DOHH2 (cell line): ENCODE results near the gene EXOC3L1.

Experiments used
- H3F3A ChIP-seq: fragments of 200-600 bp; sonication (generic), shearing (Covaris generic); 2 replicates; pipeline ENCODE4 v1.6.0; 2016; ENCODE audit warnings: antibody characterized with exemption, mild to moderate bottlenecking; ENCODE audit not compliant: control insufficient read depth, insufficient read depth
- H3K27ac ChIP-seq: fragments of 200-600 bp; sonication (generic); 2 replicates; pipeline ENCODE4 v1.5.1; 2014; ENCODE audit warnings: low read depth, mild to moderate bottlenecking, low read length, moderate library complexity
- H3K27me3 ChIP-seq: fragments of 200-600 bp; sonication (generic); 2 replicates; pipeline ENCODE4 v1.6.1; 2014; ENCODE audit warnings: mild to moderate bottlenecking, low read length, mixed read lengths; ENCODE audit not compliant: control insufficient read depth
- H3K36me3 ChIP-seq: fragments of 200-600 bp; sonication (generic); 2 replicates; pipeline ENCODE4 v1.6.1; 2014; ENCODE audit warnings: mild to moderate bottlenecking, low read length, moderate library complexity, mixed read lengths; ENCODE audit not compliant: control insufficient read depth
- H3K4me1 ChIP-seq: fragments of 200-600 bp; sonication (generic); 2 replicates; pipeline ENCODE4 v1.6.1; 2014; ENCODE audit warnings: mild to moderate bottlenecking, low read length, mixed read lengths; ENCODE audit not compliant: control insufficient read depth
- H3K4me2 ChIP-seq: fragments of 200-600 bp; sonication (generic); 2 replicates; pipeline ENCODE4 v1.6.0; 2014; ENCODE audit warnings: mild to moderate bottlenecking, low read length, moderate library complexity
- H3K4me3 ChIP-seq: fragments of 200-600 bp; sonication (generic); 2 replicates; pipeline ENCODE4 v1.5.1; 2014; ENCODE audit warnings: mild to moderate bottlenecking, low read length, mixed read lengths
- H3K79me2 ChIP-seq: fragments of 200-600 bp; sonication (generic); 2 replicates; pipeline ENCODE4 v1.6.1; 2014; ENCODE audit warnings: mild to moderate bottlenecking, low read length, mixed read lengths; ENCODE audit not compliant: control insufficient read depth
- H3K9me2 ChIP-seq: fragments of 200-600 bp; sonication (generic); replicated peaks from 2 replicates; pipeline ENCODE4 v1.6.1; 2014; ENCODE audit warnings: mild to moderate bottlenecking, low read length, mixed read lengths; ENCODE audit not compliant: control insufficient read depth
- H3K9me3 ChIP-seq: fragments of 200-600 bp; sonication (generic); 2 replicates; pipeline ENCODE4 v1.6.1; 2014; ENCODE audit warnings: antibody characterized with exemption, low read length, mixed read lengths; ENCODE audit not compliant: control insufficient read depth, insufficient read depth
- H4K20me1 ChIP-seq: fragments of 200-600 bp; sonication (generic); 2 replicates; pipeline ENCODE4 v1.6.0; 2014; ENCODE audit warnings: low read depth, mild to moderate bottlenecking, antibody characterized with exemption, low read length, moderate library complexity; ENCODE audit not compliant: control insufficient read depth, insufficient read depth
- CTCF ChIP-seq: fragments of 200-600 bp; sonication (generic); IDR thresholded peaks from one replicate; pipeline ENCODE4 v1.5.1; 2014; ENCODE audit warnings: antibody characterized with exemption, mild to moderate bottlenecking, low read depth, low read length; ENCODE audit not compliant: poor library complexity, severe bottlenecking
- EZH2phosphoT487 ChIP-seq: fragments of 200-600 bp; sonication (generic); IDR thresholded peaks from 2 replicates; pipeline ENCODE4 v1.6.1; 2017; ENCODE audit warnings: borderline replicate concordance, mild to moderate bottlenecking, antibody characterized with exemption, low read length, moderate library complexity, mixed read lengths

The EXOC3L1 gene

GRCh38 chr16:67157892-67158635 lies 31.9 kb downstream of the EXOC3L1 start:
- Histone ChIP-seq H3K4me3 (peak overlapping the region; percentile 90), H3K9me3 (no peaks in the 10 kb centered on the region), H3K27me3 (peaks cover 25% of the 10 kb centered on the region), H3K4me2 (peak overlapping the region; percentile 93), H4K20me1 (peaks cover 13% of the 10 kb centered on the region; the same call in 1 of the 2 replicates), H3K27ac (no peak overlapping the region), H3K36me3 (no peaks in the 10 kb centered on the region), H3K79me2 (no peaks in the 10 kb centered on the region), H3K9me2 (no peaks in the 10 kb centered on the region), H3F3A (peaks cover 13% of the 10 kb centered on the region), H3K4me1 (peaks cover 36% of the 10 kb centered on the region)
- TF ChIP-seq EZH2phosphoT487, result no peak
- TF ChIP-seq CTCF, result no peak

GRCh38 chr16:67157106-67157748 lies 32.7 kb downstream of the EXOC3L1 start:
- Histone ChIP-seq H3K36me3 (no peaks in the 10 kb centered on the region), H4K20me1 (peaks cover 9% of the 10 kb centered on the region; the same call in 1 of the 2 replicates), H3F3A (peaks cover 13% of the 10 kb centered on the region), H3K4me1 (peaks cover 31% of the 10 kb centered on the region), H3K4me2 (no peak overlapping the region), H3K27ac (no peak overlapping the region), H3K9me3 (no peaks in the 10 kb centered on the region), H3K9me2 (no peaks in the 10 kb centered on the region), H3K27me3 (peaks cover 16% of the 10 kb centered on the region), H3K4me3 (no peak overlapping the region), H3K79me2 (no peaks in the 10 kb centered on the region)
- TF ChIP-seq CTCF (no peak), EZH2phosphoT487 (no peak)

GRCh38 chr16:67156143-67156844 lies 33.6 kb downstream of the EXOC3L1 start:
- Histone ChIP-seq H3K36me3 (no peaks in the 10 kb centered on the region), H3F3A (peaks cover 13% of the 10 kb centered on the region), H4K20me1 (peaks cover 9% of the 10 kb centered on the region; the same call in 1 of the 2 replicates), H3K27ac (no peak overlapping the region), H3K4me1 (peaks cover 31% of the 10 kb centered on the region), H3K9me3 (no peaks in the 10 kb centered on the region), H3K4me3 (no peak overlapping the region), H3K27me3 (peaks cover 17% of the 10 kb centered on the region), H3K79me2 (no peaks in the 10 kb centered on the region), H3K4me2 (no peak overlapping the region), H3K9me2 (no peaks in the 10 kb centered on the region)
- no peak for TF ChIP-seq EZH2phosphoT487
- no peak for TF ChIP-seq CTCF
